Keratinocyte (primary cell): ENCODE results near the gene OSTN.

Experiments used
- CTCF ChIP-seq, 3 experiments: IDR thresholded peaks in 1 of 3; conservative IDR thresholded peaks in 1 of 3; optimal IDR thresholded peaks in 1 of 3; 2 replicates in 2 of 3; 3 replicates in 1 of 3; pipeline versions ENCODE3 to v1.5.1; 2011; ENCODE audit warnings: low read length in 3 of 3, mild to moderate bottlenecking in 3 of 3, moderate library complexity in 2 of 3, control low read depth in 1 of 3, inconsistent platforms in 1 of 3; ENCODE audit not compliant: insufficient read depth in 2 of 3; ENCODE audit errors: extremely low read depth in 1 of 3
- EZH2 ChIP-seq: IDR thresholded peaks from one replicate; pipeline ENCODE4 v1.6.1; 2012; ENCODE audit warnings: inconsistent platforms, mild to moderate bottlenecking, low read length, moderate library complexity

- TF ChIP-seq CTCF (optimal IDR thresholded peaks at IDR 0.05 in 1 of 3, IDR thresholded peaks at IDR 0.05 in 1 of 3, conservative IDR thresholded peaks at IDR 0.05 in 1 of 3; ENCODE audit: extremely low read depth in 1 of 3, insufficient read depth in 2 of 3, low read length in 3 of 3), result no peak
- TF ChIP-seq EZH2, result no peak
Observed at GRCh38 chr3:191238321-191238817, 39.3 kb downstream of the OSTN start.
